SH-SY5Y (cell line): ENCODE measurements around the gene SH2D4B.

Experiments used
- GATA2 ChIP-seq: IDR thresholded peaks from 2 replicates; pipeline ENCODE4 v1.6.1; 2011; ENCODE audit warnings: mild to moderate bottlenecking, low read depth, low read length
- GATA3 ChIP-seq: IDR thresholded peaks from 2 replicates; pipeline ENCODE4 v1.6.1; 2011; ENCODE audit warnings: low read depth, mild to moderate bottlenecking, low read length, moderate library complexity

SH2D4B gene

DNA sequence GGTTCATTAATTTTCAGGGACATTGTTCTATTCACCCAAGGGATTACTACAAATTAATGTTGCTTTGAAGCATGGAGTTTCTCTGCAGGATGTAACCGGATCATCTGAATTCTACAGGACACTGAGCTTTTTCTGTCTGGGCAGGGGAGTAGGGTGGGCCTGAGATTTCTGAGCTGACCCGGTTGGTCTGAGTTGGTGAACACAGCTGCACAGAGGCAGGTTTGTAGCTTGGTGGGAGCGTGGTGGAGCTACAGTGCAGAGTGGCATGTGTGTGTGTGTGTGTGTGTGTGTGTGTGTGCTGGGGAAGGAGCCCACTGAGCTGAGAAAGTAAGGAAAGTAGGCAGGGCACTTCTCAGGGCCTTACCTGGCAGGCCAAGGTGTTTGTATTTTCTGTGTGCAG, 62.6 kb downstream of the SH2D4B start:
- TF ChIP-seq GATA2 (no peak), GATA3 (no peak)

DNA sequence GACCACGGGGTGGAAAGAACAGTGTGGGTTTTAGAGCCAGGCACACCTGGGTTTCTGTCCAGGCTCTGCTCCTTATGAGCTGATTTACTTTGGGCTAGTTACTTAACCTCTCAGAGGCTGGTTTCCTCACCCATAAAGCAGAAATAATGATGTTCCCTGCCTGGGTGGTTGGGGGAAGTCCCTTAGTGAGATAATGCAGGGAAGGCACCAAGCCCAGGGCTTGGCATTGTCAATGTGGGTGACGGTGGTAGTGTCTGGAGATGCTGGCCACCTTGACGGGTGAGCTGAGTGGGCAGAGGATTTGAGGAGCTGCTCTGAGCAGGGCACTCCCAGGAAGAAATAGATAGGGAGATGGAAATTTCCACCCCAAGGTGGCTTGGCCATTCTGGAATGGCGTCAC, 65.2 kb downstream of the SH2D4B start:
- TF ChIP-seq GATA2 (no peak), GATA3 (no peak)

DNA sequence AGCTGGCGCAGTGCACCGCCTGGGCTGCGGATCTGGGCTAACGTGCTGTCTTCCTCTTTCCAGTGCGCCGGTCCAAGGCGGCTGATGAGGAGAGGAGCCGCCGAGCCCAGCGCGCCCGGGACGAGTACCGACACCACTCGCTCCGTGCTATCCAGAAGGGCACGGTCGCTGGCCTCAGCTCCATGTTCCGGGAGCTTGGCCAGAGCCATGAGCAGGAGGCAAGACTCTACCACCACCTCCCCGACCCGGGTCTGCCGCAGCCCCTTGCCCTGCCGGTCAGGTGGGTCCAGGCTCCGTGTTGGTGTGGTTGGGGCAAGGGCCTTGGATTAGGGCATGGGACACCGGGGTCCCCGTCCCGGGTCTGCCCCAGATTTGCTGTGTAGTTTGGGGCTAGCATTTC, 65.8 kb downstream of the SH2D4B start:
- TF ChIP-seq GATA3: no peak
- no peak for TF ChIP-seq GATA2

DNA sequence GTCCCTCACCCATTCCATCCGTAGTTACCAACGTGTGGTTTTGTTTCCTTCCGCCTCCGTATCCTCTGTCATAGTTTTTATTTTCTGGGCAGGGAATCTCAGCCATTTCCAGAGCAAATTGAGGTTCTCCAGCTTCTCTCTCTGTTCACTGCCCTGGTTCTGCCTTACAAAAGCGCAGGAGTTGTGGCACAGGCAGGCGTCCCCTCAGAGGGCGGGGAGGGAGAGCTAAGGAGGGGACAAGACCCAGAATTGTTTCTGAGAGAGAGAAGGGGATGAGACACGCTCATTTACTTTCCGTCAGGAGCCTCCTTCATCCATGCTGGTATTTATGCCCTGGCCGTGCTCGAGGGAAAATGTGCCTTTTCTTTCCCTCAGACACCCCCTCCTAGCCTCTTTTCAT, 71.0 kb downstream of the SH2D4B start:
- TF ChIP-seq GATA2 (no peak), GATA3 (no peak)

DNA sequence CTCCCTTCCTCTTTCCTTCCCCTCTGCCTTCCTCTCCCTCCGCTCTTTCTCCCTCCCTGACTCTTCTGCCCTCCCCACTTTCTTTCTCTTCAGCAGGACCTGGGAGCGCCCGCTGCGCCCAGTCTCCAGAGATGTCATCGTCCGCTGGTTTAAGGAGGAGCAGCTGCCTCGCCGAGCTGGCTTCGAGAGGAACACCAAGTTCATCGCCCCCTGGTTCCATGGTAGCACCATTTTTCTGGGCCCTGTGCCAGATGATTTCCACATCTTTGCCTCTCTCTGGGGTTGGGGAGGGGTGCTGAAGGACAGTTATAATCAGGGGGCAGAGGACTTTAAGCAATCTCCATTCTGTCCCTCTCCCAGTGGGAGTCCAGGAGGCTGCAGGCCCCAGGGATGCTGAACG, 71.6 kb downstream of the SH2D4B start:
- no peak for TF ChIP-seq GATA2
- TF ChIP-seq GATA3: no peak

DNA sequence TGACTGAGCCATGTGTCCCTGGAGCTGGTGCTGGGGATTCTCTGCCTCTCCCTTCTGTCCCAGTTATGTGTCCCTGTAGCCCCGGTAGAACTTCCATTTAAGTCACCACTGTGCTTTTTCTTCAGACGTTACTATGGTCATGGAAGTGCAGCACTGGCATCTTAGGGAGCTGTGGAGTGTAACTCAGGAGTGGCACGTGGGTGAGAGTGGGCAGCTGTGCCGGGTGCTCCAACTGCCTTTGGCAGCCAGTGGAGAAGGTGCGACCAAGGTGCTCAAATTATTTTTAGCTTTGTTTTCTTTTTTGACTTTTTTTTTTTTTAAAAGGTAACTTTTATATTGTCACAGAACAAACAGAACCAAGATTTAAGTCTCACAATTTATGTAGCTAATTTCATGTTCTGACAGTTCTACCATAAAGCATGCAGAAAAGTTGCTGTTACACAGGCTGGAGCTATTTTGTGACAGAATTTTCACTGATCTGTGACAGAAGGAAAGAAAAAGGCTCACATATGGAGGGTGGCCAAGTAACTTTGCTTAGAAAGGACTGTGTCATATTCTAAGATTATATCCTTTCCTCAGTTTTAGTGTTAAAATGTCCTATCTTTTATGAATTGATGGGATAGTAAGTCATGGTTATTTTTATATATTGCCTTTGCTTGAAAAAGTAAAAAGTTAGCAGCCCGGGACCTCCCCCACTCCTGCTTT, 73.9 kb downstream of the SH2D4B start:
- TF ChIP-seq GATA2 (no peak), GATA3 (no peak)

DNA sequence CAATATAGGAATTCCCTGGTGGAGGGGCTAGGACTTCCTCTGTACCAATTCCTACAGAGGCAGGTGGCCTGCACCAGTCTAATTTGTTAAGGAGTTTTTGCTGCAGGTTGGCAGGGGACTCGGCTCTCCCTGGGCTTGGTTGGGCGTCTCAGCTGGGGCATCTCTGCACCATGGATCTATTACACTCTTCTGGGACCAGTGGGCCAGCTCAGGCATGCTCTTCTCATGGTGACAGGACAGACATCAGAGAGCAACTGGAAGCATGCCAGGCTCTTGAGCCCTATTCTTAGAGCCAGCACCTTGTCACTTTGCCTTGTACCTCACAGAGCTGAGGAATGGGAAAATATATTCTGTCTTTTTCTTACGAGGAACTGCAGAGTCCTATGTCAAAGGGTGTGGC, 74.6 kb downstream of the SH2D4B start:
- TF ChIP-seq GATA3 (no peak), GATA2 (no peak)

DNA sequence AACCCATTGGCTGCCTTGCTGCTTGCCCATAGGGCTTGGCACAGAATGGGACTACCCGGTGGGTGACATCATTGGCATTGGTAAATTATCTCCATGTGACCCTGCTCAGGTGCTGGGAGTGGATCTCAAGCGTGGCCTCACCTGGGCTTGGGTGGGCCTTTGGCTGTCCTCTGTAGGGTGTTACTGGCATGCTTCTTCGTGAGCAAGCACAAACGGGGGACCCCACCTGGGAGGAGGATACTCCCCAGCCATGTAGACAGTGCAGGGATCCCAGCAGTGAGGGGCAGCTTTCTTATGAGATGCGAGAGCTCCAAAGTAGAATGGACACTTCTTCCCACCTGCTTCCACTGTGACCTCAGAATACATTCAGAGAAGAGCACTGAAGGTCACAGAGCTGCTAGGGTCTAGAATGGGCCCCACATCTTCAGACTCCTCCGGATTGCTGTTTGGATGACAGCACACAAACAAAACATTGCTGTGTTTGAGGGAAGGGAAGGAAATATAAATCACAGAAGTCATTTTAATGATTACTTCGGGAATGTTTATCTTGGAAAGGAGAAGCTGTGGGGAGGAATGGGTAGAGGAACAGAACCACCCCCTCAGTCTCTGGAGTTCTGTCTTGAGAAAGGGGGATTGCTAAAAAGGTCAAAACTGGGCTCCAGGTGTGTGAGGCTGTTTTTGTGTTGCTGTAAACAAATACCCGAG, 75.9 kb downstream of the SH2D4B start:
- TF ChIP-seq GATA3: no peak
- TF ChIP-seq GATA2: no peak

DNA sequence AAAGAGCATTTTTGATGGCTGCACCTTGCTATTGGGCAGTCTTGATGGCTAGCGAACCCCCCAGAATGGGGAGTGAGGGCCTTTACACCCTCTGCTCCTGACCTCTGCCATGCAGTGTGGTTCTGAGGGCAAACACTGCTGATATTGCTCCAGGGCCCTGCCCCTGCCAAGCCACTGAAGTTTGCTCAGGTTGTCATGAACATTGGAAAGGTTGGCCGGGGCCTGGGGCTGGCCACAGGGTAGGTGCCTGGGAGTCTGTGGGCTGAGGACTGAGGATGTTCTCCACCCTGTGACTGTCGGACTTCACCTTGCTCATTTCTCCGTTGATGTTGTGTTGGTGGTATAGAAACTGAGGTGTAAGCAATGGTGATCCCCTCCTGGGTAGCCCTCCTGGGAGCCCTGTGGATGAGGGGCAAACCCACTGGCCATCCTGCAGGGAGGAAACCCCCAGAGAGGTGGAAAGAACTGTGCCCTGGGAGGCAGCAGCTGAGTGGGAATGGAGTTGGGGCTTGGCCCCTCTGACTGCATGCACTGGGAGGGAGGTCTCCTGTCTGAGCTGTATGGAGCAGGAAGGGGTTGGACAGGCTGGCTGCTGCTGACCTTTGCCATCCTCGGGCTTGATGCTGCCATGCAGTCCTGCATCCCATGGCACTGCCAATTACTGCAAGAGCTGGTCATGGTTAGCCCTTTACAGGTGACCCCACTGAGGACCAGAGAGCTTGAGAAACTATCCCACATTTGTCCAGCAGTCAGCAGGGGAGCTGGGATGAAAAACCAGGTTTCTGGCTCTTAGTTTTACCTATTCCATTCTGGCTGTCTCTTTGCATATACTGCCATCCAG, 77.1 kb downstream of the SH2D4B start:
- TF ChIP-seq GATA2 (no peak), GATA3 (no peak)

DNA sequence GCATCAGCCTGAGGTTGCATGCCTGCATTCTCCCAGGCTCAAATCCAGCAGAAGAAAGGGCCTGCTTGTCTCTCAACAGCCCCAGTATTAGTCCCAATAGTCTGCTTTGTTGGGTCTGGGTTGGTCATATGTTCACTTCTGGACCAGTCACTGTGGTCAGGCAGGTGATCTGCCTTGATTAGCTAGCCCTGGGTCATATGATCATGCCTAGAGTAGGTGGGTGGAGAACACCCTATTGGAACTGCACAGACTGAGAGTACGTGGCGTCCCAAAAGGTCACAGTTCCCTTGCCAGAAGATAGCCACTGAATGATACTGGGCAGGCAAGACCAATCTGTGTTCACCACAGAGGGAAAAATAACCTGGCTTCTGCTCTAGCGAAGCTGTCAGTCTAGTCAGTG, 80.1 kb downstream of the SH2D4B start:
- TF ChIP-seq GATA2: no peak
- TF ChIP-seq GATA3: no peak

DNA sequence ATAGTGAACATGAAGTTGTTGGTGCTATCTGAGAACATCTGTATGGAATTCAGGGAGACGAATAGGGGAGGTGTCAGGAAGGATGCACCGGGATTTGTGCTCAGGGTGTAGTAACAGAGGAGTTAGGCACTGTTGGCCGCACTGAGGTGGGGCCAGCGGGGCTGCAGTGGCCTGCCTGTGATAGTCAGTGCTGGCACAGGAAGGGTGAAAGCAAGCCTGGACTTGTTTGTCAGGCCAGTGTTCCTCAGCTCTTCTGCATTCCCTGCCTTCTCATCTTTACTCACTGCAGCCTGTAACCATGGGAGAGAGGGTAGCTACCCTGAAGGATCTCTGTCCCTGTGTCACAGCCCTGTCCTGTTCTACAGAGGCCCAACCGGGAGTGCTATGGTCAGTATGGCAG, 81.3 kb downstream of the SH2D4B start:
- TF ChIP-seq GATA2 (no peak), GATA3 (no peak)

DNA sequence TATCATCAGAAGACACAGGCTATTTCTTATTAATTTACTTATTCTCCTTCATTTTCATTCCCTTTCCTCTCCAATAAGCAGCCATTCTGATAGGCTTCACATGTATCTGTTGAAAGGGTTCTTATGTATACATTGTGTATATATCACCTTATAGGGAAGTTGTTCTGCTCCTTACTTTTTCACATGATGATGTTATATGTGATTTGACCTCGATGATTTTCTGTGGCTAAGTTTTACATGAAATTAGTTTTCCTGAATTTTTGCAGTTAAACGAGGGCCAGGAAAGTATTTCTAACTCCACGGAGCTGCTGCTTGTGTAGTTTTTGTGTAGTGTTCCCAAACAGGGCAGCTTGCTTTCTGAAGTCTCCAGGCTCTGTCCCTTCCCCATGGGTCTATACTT, 84.5 kb downstream of the SH2D4B start:
- TF ChIP-seq GATA2 (no peak), GATA3 (no peak)

DNA sequence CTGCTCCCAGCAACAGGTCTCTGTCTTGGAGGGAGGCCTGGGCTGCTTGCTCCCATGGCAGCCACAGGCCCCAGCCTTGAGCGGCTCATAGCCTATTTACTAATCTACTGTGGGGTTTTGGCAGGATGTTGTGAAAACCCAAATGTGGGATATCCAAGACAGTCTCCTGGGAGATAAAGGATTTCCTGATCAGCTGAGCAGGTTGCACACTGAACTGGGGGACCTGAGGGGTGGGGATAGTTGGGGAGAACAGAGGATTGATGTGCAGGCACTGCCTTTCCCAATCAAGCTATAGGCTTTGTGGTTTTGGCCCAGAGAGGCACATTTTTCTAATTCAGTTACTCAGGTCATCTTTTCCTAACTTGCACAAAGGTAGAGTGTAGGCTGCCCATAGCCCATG, 92.6 kb downstream of the SH2D4B start:
- no peak for TF ChIP-seq GATA3
- no peak for TF ChIP-seq GATA2

DNA sequence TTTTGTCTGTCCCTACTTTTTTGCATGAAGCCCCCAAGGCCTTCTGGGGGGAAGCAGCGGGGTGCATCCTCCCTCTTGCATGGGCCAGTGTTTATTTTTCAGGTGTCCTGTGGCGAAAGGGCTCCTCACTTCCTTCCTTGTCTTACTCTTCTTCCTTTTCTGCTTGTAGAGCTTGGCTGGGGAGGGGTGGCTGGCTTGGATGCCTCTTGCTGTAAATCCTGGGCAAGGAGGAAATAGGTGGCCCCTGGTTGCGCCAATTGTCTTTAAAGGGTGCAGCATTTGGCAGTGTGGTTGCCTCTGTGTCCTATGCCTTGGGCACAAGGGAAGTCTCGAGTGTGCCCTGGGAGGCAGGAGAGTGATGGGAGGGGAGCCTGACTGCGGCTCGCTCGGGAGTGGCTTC, 95.0 kb downstream of the SH2D4B start:
- TF ChIP-seq GATA3 (no peak), GATA2 (no peak)
